H9 (cell line): Measurements from ENCODE around the gene SCARB2. TPM values are rescaled to one million over a fixed set of nuclear protein-coding genes. Genes with fewer than 3 reads are reported as not detected.

Experiments
- DNase-seq: peaks from one replicate; pipeline ENCODE4 v3.0.0-alpha.2; 2017
- H2AFZ ChIP-seq: one replicate; pipeline ENCODE4 v1.6.1; 2013; ENCODE audit warnings: mild to moderate bottlenecking, low read length, control low read depth, moderate library complexity
- H2AK5ac ChIP-seq: 2 replicates; pipeline ENCODE4 v1.6.1; 2013; ENCODE audit warnings: low read length, control low read depth, mixed read lengths; ENCODE audit not compliant: insufficient read length
- H2BK120ac ChIP-seq: one replicate; pipeline ENCODE4 v1.6.1; 2013; ENCODE audit warnings: low read depth, mild to moderate bottlenecking, low read length, control low read depth, inconsistent platforms; ENCODE audit not compliant: poor library complexity, severe bottlenecking
- H2BK12ac ChIP-seq: 2 replicates; pipeline ENCODE4 v1.6.1; 2013; ENCODE audit warnings: low read length, control low read depth, mixed read lengths, low read depth; ENCODE audit not compliant: insufficient read length
- H2BK15ac ChIP-seq: 2 replicates; pipeline ENCODE4 v1.6.1; 2013; ENCODE audit warnings: low read depth, low read length, control low read depth
- H2BK20ac ChIP-seq: one replicate; pipeline ENCODE4 v1.6.1; 2013; ENCODE audit warnings: low read depth, mild to moderate bottlenecking, low read length, control low read depth, inconsistent platforms; ENCODE audit not compliant: poor library complexity, severe bottlenecking
- H2BK5ac ChIP-seq: 2 replicates; pipeline ENCODE4 v1.6.1; 2013; ENCODE audit warnings: low read length, control low read depth, mixed read lengths; ENCODE audit not compliant: insufficient read length
- H3K14ac ChIP-seq: 2 replicates; pipeline ENCODE4 v1.6.1; 2013; ENCODE audit warnings: low read length, control low read depth; ENCODE audit not compliant: insufficient read depth
- H3K18ac ChIP-seq: 2 replicates; pipeline ENCODE4 v1.6.1; 2013; ENCODE audit warnings: low read depth, mild to moderate bottlenecking, mixed read lengths, low read length, control low read depth; ENCODE audit not compliant: insufficient read length
- H3K23ac ChIP-seq: 2 replicates; pipeline ENCODE4 v1.6.1; 2013; ENCODE audit warnings: low read length, control low read depth, mixed read lengths, low read depth; ENCODE audit not compliant: insufficient read length
- H3K23me2 ChIP-seq: 2 replicates; pipeline ENCODE4 v1.6.1; 2013; ENCODE audit warnings: low read depth, mild to moderate bottlenecking, mixed read lengths, low read length, control low read depth; ENCODE audit not compliant: insufficient read length, poor library complexity, severe bottlenecking
- H3K27ac ChIP-seq: 2 replicates; pipeline ENCODE4 v1.5.1; 2013; ENCODE audit warnings: low read length, control low read depth, mixed read lengths, low read depth; ENCODE audit not compliant: insufficient read length
- H3K27me3 ChIP-seq: 2 replicates; pipeline ENCODE4 v1.6.1; 2013; ENCODE audit warnings: low read length, control low read depth, inconsistent platforms; ENCODE audit not compliant: insufficient read depth
- H3K4ac ChIP-seq: 2 replicates; pipeline ENCODE4 v1.6.1; 2013; ENCODE audit warnings: low read depth, mild to moderate bottlenecking, control low read depth, inconsistent platforms, low read length, moderate library complexity
- H3K4me1 ChIP-seq: 2 replicates; pipeline ENCODE4 v1.6.1; 2013; ENCODE audit warnings: low read length, control low read depth, inconsistent platforms; ENCODE audit not compliant: insufficient read depth
- H3K4me2 ChIP-seq: 2 replicates; pipeline ENCODE4 v1.6.1; 2013; ENCODE audit warnings: low read length, control low read depth, mixed read lengths; ENCODE audit not compliant: insufficient read length, insufficient read depth
- H3K56ac ChIP-seq: 2 replicates; pipeline ENCODE4 v1.6.1; 2013; ENCODE audit warnings: low read depth, mild to moderate bottlenecking, mixed read lengths, low read length, control low read depth; ENCODE audit not compliant: insufficient read length
- H3K79me1 ChIP-seq: 2 replicates; pipeline ENCODE4 v1.6.1; 2013; ENCODE audit warnings: low read depth, mild to moderate bottlenecking, moderate library complexity, low read length, control low read depth, inconsistent platforms; ENCODE audit not compliant: insufficient read depth, poor library complexity, severe bottlenecking
- H3K79me2 ChIP-seq: 2 replicates; pipeline ENCODE4 v1.6.1; 2013; ENCODE audit warnings: low read length, control low read depth, inconsistent platforms; ENCODE audit not compliant: insufficient read depth
- H3K9ac ChIP-seq: 2 replicates; pipeline ENCODE4 v1.6.1; 2013; ENCODE audit warnings: low read length, control low read depth, mixed read lengths; ENCODE audit not compliant: insufficient read length; ENCODE audit errors: extremely low read depth
- H3K9me3 ChIP-seq: one replicate; pipeline ENCODE4 v1.6.1; 2013; ENCODE audit warnings: low read depth, low read length, inconsistent platforms; ENCODE audit not compliant: control insufficient read depth
- H3T11ph ChIP-seq: one replicate; pipeline ENCODE4 v1.6.1; 2013; ENCODE audit warnings: mild to moderate bottlenecking, low read length, control low read depth, inconsistent platforms
- H4K20me1 ChIP-seq: one replicate; pipeline ENCODE4 v1.6.1; 2013; ENCODE audit not compliant: control insufficient read depth, insufficient read length, insufficient read depth
- H4K5ac ChIP-seq: 2 replicates; pipeline ENCODE4 v1.6.1; 2013; ENCODE audit warnings: low read depth, mild to moderate bottlenecking, mixed read lengths, low read length, control low read depth; ENCODE audit not compliant: insufficient read length
- H4K8ac ChIP-seq: replicated peaks from 2 replicates; pipeline ENCODE4 v1.6.1; 2013; ENCODE audit warnings: low read length, control low read depth, mixed read lengths, low read depth; ENCODE audit not compliant: insufficient read length
- H4K91ac ChIP-seq: 2 replicates; pipeline ENCODE4 v1.6.1; 2013; ENCODE audit warnings: low read depth, mild to moderate bottlenecking, moderate library complexity, mixed read lengths, low read length, control low read depth; ENCODE audit not compliant: insufficient read length
- H3K27ac Mint-ChIP-seq, 3 experiments: 2 replicates in 2 of 3; 3 replicates in 1 of 3; pipeline ENCODE4 v1.8.0; 2020 to 2021; ENCODE audit warnings: mixed read lengths in 3 of 3, mild to moderate bottlenecking in 1 of 3, moderate library complexity in 1 of 3
- H3K27me3 Mint-ChIP-seq: 2 replicates; pipeline ENCODE4 v1.8.0; 2021; ENCODE audit warnings: low read depth, mild to moderate bottlenecking, moderate library complexity, mixed read lengths
- H3K36me3 Mint-ChIP-seq, 3 experiments: 2 replicates in 2 of 3; 3 replicates in 1 of 3; pipeline ENCODE4 v1.8.0; 2020 to 2021; ENCODE audit warnings: low read depth in 3 of 3, mixed read lengths in 3 of 3; ENCODE audit not compliant: insufficient read depth in 1 of 3
- H3K4me1 Mint-ChIP-seq, 2 experiments: 2 replicates each; pipeline ENCODE4 v1.8.0; 2020; ENCODE audit warnings: mixed read lengths in 2 of 2
- H3K4me3 Mint-ChIP-seq, 2 experiments: 2 replicates in 1 of 2; 3 replicates in 1 of 2; pipeline ENCODE4 v1.8.0; 2020 to 2021; ENCODE audit warnings: mild to moderate bottlenecking in 2 of 2, mixed read lengths in 2 of 2, moderate library complexity in 1 of 2
- H3K9me3 Mint-ChIP-seq, 2 experiments: 2 replicates in 1 of 2; 3 replicates in 1 of 2; pipeline ENCODE4 v1.8.0; 2020; ENCODE audit warnings: mild to moderate bottlenecking in 2 of 2, mixed read lengths in 2 of 2, moderate library complexity in 1 of 2
- WGBS: extraction: QIAGEN DNeasy Blood & Tissue Kit; methylation state at CpG from one replicate; pipeline ENCODE4 v1.1.7; 2013; ENCODE audit warnings: missing lambda C conversion rate, low lambda C conversion rate, mixed read lengths; ENCODE audit not compliant: insufficient read length; ENCODE audit errors: extremely low coverage; 5-methylcytosine and 5-hydroxymethylcytosine counted together
- total RNA-seq: library from RNA; stranded (reverse); gene quantifications from 2 replicates; pipeline ENCODE4 v1.2.1, GENCODE V29; 2021
- TF ChIP-seq, protein P1 (sequence below): fragments of 200-600 bp; sonication (generic); conservative IDR thresholded peaks from 3 replicates; pipeline ENCODE4 v1.8.0; 2021; ENCODE audit warnings: antibody characterized with exemption, mild to moderate bottlenecking

SCARB2 gene
- total RNA-seq, 1 experiment from 2014 or later, result 36.4 TPM

DNA sequence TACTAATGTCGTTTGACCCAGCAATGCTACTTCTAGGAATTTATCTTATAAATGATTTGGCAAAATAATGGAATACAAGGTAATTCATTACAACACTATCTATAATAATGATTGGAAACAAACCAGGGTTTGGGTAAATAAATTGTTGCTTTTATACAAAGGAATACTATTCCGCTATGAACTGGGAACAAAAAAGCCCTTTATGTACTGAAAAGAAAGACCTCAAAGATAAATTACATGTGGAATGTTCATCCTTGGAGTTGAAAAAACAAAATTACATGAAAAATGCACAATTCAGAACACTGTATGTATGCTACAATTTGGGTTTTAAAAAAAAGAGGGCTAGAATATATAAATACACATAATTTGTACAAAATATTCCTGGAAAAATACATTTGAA, 60.3 kb downstream of the SCARB2 start:
- H3K27ac ChIP-seq, result no peak overlapping the region
- no peak overlapping the region for H3T11ph ChIP-seq
- Mint-ChIP-seq H3K27me3 (peaks cover 5% of the 10 kb centered on the region), H3K36me3 (peaks cover 0 to 7% (median 6%) of the 10 kb centered on the region in 3 experiments; a peak in 3 of 7 replicates), H3K9me3 (peaks cover 0 to 3% of the 10 kb centered on the region in 2 experiments; a peak in 1 of 5 replicates), H3K4me3 (no peak overlapping the region), H3K4me1 (peaks cover 9 to 14% of the 10 kb centered on the region in 2 experiments), H3K27ac (no peak overlapping the region)
- H3K79me1 ChIP-seq, result no peaks in the 10 kb centered on the region
- H2AK5ac ChIP-seq, result no peak overlapping the region
- H4K91ac ChIP-seq, result no peak overlapping the region
- DNase-seq, result no peak
- no peaks in the 10 kb centered on the region for H3K27me3 ChIP-seq
- H4K8ac ChIP-seq, result no peak overlapping the region
- H2BK20ac ChIP-seq, result no peak overlapping the region
- H4K5ac ChIP-seq, result no peak overlapping the region
- no peak overlapping the region for H3K23ac ChIP-seq
- no peak overlapping the region for H3K4me2 ChIP-seq
- no peaks in the 10 kb centered on the region for H3K4me1 ChIP-seq
- no peak overlapping the region for H3K56ac ChIP-seq
- no peak overlapping the region for H3K9ac ChIP-seq
- H4K20me1 ChIP-seq, result no peaks in the 10 kb centered on the region
- no peak overlapping the region for H3K14ac ChIP-seq
- no peak overlapping the region for H2BK120ac ChIP-seq
- no peak overlapping the region for H2BK15ac ChIP-seq
- no peaks in the 10 kb centered on the region for H3K9me3 ChIP-seq
- H3K4ac ChIP-seq, result no peak overlapping the region
- no CpG with 5 or more reads among the region's 2 CpGs for WGBS
- no peak overlapping the region for H2BK12ac ChIP-seq
- no peaks in the 10 kb centered on the region; the same call in 1 of the 2 replicates for H3K79me2 ChIP-seq
- H2AFZ ChIP-seq, result no peak overlapping the region
- peaks cover 6% of the 10 kb centered on the region for H3K23me2 ChIP-seq
- TF ChIP-seq, protein P1, sequence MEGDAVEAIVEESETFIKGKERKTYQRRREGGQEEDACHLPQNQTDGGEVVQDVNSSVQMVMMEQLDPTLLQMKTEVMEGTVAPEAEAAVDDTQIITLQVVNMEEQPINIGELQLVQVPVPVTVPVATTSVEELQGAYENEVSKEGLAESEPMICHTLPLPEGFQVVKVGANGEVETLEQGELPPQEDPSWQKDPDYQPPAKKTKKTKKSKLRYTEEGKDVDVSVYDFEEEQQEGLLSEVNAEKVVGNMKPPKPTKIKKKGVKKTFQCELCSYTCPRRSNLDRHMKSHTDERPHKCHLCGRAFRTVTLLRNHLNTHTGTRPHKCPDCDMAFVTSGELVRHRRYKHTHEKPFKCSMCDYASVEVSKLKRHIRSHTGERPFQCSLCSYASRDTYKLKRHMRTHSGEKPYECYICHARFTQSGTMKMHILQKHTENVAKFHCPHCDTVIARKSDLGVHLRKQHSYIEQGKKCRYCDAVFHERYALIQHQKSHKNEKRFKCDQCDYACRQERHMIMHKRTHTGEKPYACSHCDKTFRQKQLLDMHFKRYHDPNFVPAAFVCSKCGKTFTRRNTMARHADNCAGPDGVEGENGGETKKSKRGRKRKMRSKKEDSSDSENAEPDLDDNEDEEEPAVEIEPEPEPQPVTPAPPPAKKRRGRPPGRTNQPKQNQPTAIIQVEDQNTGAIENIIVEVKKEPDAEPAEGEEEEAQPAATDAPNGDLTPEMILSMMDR, result no peak
- no peak overlapping the region for H2BK5ac ChIP-seq
- H3K18ac ChIP-seq, result no peak overlapping the region
